Renal cortex interstitium (tissue), 11 donors: ENCODE measurements around the gene ALG1. TPM values are rescaled to one million over a fixed set of nuclear protein-coding genes. Genes with fewer than 3 reads are reported as not detected.
"Not testable (repeated sequence)": the region's sequence is repeated elsewhere in the genome, so short reads cannot be mapped to it uniquely, and the experiment has no call there.

Experiments
- DNase-seq, 11 donors: peaks; one replicate each; pipeline ENCODE4 v3.0.0-alpha.2; 2013; ENCODE audit warnings: low read depth in 9 of 11, low spot score in 4 of 11; ENCODE audit errors: extremely low read depth in 1 of 11
- polyA plus RNA-seq, 3 donors: library from polyadenylated mRNA; unstranded; fragments of 120-200 nt; gene quantifications; one replicate each; pipeline ENCODE4 v1.2.1, GENCODE V29; 2013; ENCODE audit not compliant: insufficient read length in 3 of 3

ALG1 gene
- polyA plus RNA-seq, 3 donors = 21.9 to 26.6 (median 24.9) TPM

- not testable (repeated sequence) for DNase-seq
Observed at GRCh38 chr16:5088936-5089335, 17.3 kb downstream of the ALG1 start.

- DNase-seq = not testable (repeated sequence)
Observed at GRCh38 chr16:5089911-5090555, 18.4 kb downstream of the ALG1 start.

- DNase-seq = not testable (repeated sequence)
Observed at GRCh38 chr16:5090592-5090991, 18.9 kb downstream of the ALG1 start.

- DNase-seq = not testable (repeated sequence)
Observed at GRCh38 chr16:5093081-5093480, 21.4 kb downstream of the ALG1 start.

- DNase-seq = not testable (repeated sequence)
Observed at GRCh38 chr16:5093746-5094145, 22.1 kb downstream of the ALG1 start.

- DNase-seq = not testable (repeated sequence)
Observed at GRCh38 chr16:5095145-5095830, 23.6 kb downstream of the ALG1 start.

- not testable (repeated sequence) for DNase-seq
Observed at GRCh38 chr16:5096437-5097060, 24.9 kb downstream of the ALG1 start.

- DNase-seq = not testable (repeated sequence)
Observed at GRCh38 chr16:5097061-5097469, 25.4 kb downstream of the ALG1 start.

- peak; percentile 87 to 98 (median 95) for DNase-seq
Observed at GRCh38 chr16:5097470-5098220, 26.0 kb downstream of the ALG1 start, which contains the start of gene EEF2KMT. Gene EEF2KMT, minus strand, starts transcription at chr16:5097795. Its CDS starts 56 bp downstream, at chr16:5097739.

GRCh38 chr16:5098221-5099159, 26.8 kb downstream of the ALG1 start:
- DNase-seq = peak in 10 of 11 donors; percentile 33 to 67 (median 50)

GRCh38 chr16:5099174-5099573, 27.5 kb downstream of the ALG1 start:
- DNase-seq = not testable (repeated sequence)

GRCh38 chr16:5103296-5104032, 31.8 kb downstream of the ALG1 start:
- DNase-seq = not testable (repeated sequence)

GRCh38 chr16:5105039-5105438, 33.4 kb downstream of the ALG1 start:
- not testable (repeated sequence) for DNase-seq

- DNase-seq = no peak
Observed at GRCh38 chr16:5108505-5109158, 37.0 kb downstream of the ALG1 start.

GRCh38 chr16:5110933-5111332, 39.3 kb downstream of the ALG1 start:
- DNase-seq = not testable (repeated sequence)

GRCh38 chr16:5116780-5117295, 45.2 kb downstream of the ALG1 start:
- DNase-seq = not testable (repeated sequence)
